GM12872 (cell line): ENCODE data around the gene RND3.
A peak's percentile ranks its signal among the peaks of the same experiment; 100 is the strongest.

Source experiments
- TF ChIP-seq, protein P1 (sequence below): IDR thresholded peaks from 3 replicates; pipeline ENCODE4 v1.5.1; 2011; ENCODE audit warnings: low read depth, mild to moderate bottlenecking, low read length, moderate library complexity; ENCODE audit not compliant: insufficient read depth

RND3 gene

GRCh38 chr2:150487537-150488429 is at the start of gene RND3:
Gene RND3 (minus strand): TSS chr2:150487667. CDS start chr2:150487417, 250 bp downstream.
- TF ChIP-seq, protein P1, sequence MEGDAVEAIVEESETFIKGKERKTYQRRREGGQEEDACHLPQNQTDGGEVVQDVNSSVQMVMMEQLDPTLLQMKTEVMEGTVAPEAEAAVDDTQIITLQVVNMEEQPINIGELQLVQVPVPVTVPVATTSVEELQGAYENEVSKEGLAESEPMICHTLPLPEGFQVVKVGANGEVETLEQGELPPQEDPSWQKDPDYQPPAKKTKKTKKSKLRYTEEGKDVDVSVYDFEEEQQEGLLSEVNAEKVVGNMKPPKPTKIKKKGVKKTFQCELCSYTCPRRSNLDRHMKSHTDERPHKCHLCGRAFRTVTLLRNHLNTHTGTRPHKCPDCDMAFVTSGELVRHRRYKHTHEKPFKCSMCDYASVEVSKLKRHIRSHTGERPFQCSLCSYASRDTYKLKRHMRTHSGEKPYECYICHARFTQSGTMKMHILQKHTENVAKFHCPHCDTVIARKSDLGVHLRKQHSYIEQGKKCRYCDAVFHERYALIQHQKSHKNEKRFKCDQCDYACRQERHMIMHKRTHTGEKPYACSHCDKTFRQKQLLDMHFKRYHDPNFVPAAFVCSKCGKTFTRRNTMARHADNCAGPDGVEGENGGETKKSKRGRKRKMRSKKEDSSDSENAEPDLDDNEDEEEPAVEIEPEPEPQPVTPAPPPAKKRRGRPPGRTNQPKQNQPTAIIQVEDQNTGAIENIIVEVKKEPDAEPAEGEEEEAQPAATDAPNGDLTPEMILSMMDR, result peak; percentile 79

GRCh38 chr2:150535176-150535575 is 47.7 kb upstream of the RND3 start:
- TF ChIP-seq, protein P1, result no peak

DNA sequence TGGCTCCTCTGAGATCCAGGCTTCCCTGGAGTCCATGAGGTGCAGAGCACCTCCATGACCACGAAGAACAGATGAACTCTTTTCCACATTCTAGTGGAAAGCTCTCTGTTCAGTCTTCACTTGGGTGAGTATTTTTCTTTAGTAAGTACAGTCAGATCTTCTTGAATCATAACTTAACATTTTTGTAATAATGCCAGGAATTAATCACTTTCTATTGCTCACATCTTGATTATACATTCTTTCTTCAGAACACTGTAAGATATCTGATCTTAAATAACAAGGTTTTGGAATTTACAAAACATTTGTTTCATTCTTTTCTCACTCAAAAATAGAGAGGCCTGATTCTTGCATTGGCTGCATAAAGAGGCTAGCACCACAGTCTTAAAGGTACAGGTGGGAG is 45.4 kb upstream of the RND3 start:
- TF ChIP-seq, protein P1, result no peak

GRCh38 chr2:150532020-150532419 is 44.6 kb upstream of the RND3 start:
- TF ChIP-seq, protein P1, result no peak

DNA sequence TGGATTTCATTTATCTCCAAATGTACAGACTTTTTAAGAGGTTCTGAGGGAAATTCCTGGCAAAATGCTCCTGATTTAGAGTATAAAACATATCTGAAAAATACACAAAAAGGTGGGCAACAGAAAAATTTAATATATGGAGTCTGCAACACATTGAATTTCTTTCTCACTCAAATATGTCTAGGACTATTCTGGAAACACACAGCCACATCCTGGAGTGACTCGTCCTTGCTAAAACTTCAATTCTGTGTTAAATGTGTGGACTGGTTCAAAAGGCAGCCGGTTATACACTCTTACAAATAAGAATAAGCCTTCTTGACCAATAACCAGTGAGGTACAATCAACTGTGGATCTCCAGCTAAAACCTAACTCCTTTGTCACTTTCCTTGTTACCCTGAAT is 44.1 kb upstream of the RND3 start:
- TF ChIP-seq, protein P1, result no peak

GRCh38 chr2:150530168-150530567 is 42.7 kb upstream of the RND3 start:
- TF ChIP-seq, protein P1, result no peak

GRCh38 chr2:150528861-150529801 is 41.7 kb upstream of the RND3 start:
- TF ChIP-seq, protein P1, result no peak
